Stimulated activated naive CD8-positive, alpha-beta T cell treated with anti-CD3 and anti-CD28 coated beads, Interleukin-15, Interleukin-2, amounts not matched to agents 100 ng/mL and 50 ng/mL, for 24 hours (primary cell): Measurements from ENCODE around the gene KIF26B.

Experiments
- H3K27ac Mint-ChIP-seq: one replicate; pipeline ENCODE4 v1.8.0; 2021; ENCODE audit warnings: mild to moderate bottlenecking, mixed read lengths
- H3K27me3 Mint-ChIP-seq: one replicate; pipeline ENCODE4 v1.8.0; 2021; ENCODE audit warnings: mixed read lengths
- H3K36me3 Mint-ChIP-seq: one replicate; pipeline ENCODE4 v1.8.0; 2021; ENCODE audit warnings: low read depth, mixed read lengths
- H3K4me1 Mint-ChIP-seq: one replicate; pipeline ENCODE4 v1.8.0; 2021; ENCODE audit warnings: low read depth, mixed read lengths
- H3K4me3 Mint-ChIP-seq: one replicate; pipeline ENCODE4 v1.8.0; 2021; ENCODE audit warnings: mild to moderate bottlenecking, mixed read lengths
- H3K9me3 Mint-ChIP-seq: one replicate; pipeline ENCODE4 v1.8.0; 2021; ENCODE audit warnings: mixed read lengths

KIF26B gene

GRCh38 chr1:245512181-245512888 is 357.6 kb downstream of the KIF26B start:
- Mint-ChIP-seq H3K4me1 (no peaks in the 10 kb centered on the region), H3K27me3 (no peaks in the 10 kb centered on the region), H3K27ac (no peak overlapping the region), H3K4me3 (no peak overlapping the region), H3K36me3 (no peaks in the 10 kb centered on the region), H3K9me3 (no peaks in the 10 kb centered on the region)

- Mint-ChIP-seq H3K9me3 (no peaks in the 10 kb centered on the region), H3K4me1 (no peaks in the 10 kb centered on the region), H3K36me3 (no peaks in the 10 kb centered on the region), H3K4me3 (no peak overlapping the region), H3K27me3 (no peaks in the 10 kb centered on the region), H3K27ac (no peak overlapping the region)
These were observed 358.3 kb downstream of the KIF26B start for GRCh38 chr1:245512980-245513578.

GRCh38 chr1:245516284-245516759 is 361.5 kb downstream of the KIF26B start:
- Mint-ChIP-seq H3K27ac (no peak overlapping the region), H3K4me3 (no peak overlapping the region), H3K9me3 (no peaks in the 10 kb centered on the region), H3K36me3 (no peaks in the 10 kb centered on the region), H3K27me3 (no peaks in the 10 kb centered on the region), H3K4me1 (no peaks in the 10 kb centered on the region)

- no peak overlapping the region for H3K27ac Mint-ChIP-seq
These were observed 365.8 kb downstream of the KIF26B start for GRCh38 chr1:245520611-245521010.

DNA sequence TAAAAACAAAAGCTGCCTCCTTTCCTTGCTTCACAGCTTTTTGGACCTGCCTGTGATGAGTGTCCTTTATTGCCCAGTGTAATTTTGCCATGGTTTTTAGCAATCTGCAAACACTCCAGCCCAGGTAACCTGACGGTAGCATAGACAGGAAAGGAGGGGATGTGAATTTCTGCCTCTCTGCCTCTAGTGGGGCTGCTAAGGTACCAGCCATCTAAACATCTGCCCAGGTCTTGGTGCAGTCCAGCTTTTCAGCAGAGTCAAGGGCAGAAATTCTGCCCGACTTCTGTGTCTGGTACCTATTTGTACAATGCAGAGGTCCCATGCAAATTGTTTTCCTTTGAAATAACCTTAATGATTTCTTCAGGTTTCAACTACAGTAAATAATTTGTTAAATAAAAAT is 371.4 kb downstream of the KIF26B start:
- peaks cover 12% of the 10 kb centered on the region for H3K27me3 Mint-ChIP-seq
- H3K4me1 Mint-ChIP-seq = no peaks in the 10 kb centered on the region
- peaks cover 3% of the 10 kb centered on the region for H3K9me3 Mint-ChIP-seq
- no peaks in the 10 kb centered on the region for H3K36me3 Mint-ChIP-seq
- H3K4me3 Mint-ChIP-seq = no peak overlapping the region
- H3K27ac Mint-ChIP-seq = no peak overlapping the region

More at GRCh38 chr1:245520611-245521010, 365.8 kb downstream of the KIF26B start:
- H3K4me3 Mint-ChIP-seq = no peak overlapping the region
- H3K4me1 Mint-ChIP-seq = no peaks in the 10 kb centered on the region
- no peaks in the 10 kb centered on the region for H3K36me3 Mint-ChIP-seq
- H3K27me3 Mint-ChIP-seq = peaks cover 4% of the 10 kb centered on the region
- peaks cover 3% of the 10 kb centered on the region for H3K9me3 Mint-ChIP-seq

DNA sequence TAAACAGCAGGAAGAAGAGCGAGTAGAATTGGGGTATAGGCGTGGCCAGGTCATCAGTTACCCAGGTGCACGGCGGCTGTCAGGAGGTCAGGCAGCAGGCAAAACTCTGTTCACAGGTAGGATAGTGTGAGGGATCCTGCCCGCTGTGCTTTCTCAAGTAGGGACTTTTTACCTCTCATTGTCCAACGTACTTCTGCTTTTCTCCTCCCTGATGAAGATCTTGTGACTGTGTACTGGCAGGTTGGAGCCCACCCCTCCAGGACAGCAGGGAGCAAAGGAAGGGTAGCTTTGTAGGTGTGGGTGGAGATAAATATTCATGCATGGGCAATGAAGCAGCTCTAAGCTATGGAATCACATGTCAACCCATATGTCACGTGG is 373.5 kb downstream of the KIF26B start:
- Mint-ChIP-seq H3K27ac (no peak overlapping the region), H3K9me3 (peaks cover 1% of the 10 kb centered on the region), H3K4me1 (no peaks in the 10 kb centered on the region), H3K36me3 (no peaks in the 10 kb centered on the region), H3K4me3 (no peak overlapping the region), H3K27me3 (peaks cover 12% of the 10 kb centered on the region)

- peaks cover 8% of the 10 kb centered on the region for H3K27me3 Mint-ChIP-seq
- H3K9me3 Mint-ChIP-seq = no peaks in the 10 kb centered on the region
- H3K36me3 Mint-ChIP-seq = no peaks in the 10 kb centered on the region
- no peak overlapping the region for H3K4me3 Mint-ChIP-seq
- H3K4me1 Mint-ChIP-seq = no peaks in the 10 kb centered on the region
- H3K27ac Mint-ChIP-seq = no peak overlapping the region
These were observed 376.2 kb downstream of the KIF26B start for GRCh38 chr1:245530937-245531336.

GRCh38 chr1:245537992-245538391 is 383.2 kb downstream of the KIF26B start:
- peaks cover 4% of the 10 kb centered on the region for H3K27me3 Mint-ChIP-seq
- no peaks in the 10 kb centered on the region for H3K9me3 Mint-ChIP-seq
- no peak overlapping the region for H3K27ac Mint-ChIP-seq
- H3K4me1 Mint-ChIP-seq = no peaks in the 10 kb centered on the region
- no peaks in the 10 kb centered on the region for H3K36me3 Mint-ChIP-seq
- no peak overlapping the region for H3K4me3 Mint-ChIP-seq

- H3K4me3 Mint-ChIP-seq = no peak overlapping the region
- H3K27ac Mint-ChIP-seq = no peak overlapping the region
- no peaks in the 10 kb centered on the region for H3K4me1 Mint-ChIP-seq
- H3K36me3 Mint-ChIP-seq = no peaks in the 10 kb centered on the region
- H3K27me3 Mint-ChIP-seq = peaks cover 4% of the 10 kb centered on the region
- no peaks in the 10 kb centered on the region for H3K9me3 Mint-ChIP-seq
These were observed 383.9 kb downstream of the KIF26B start for GRCh38 chr1:245538671-245539070.

- Mint-ChIP-seq H3K27me3 (peaks cover 4% of the 10 kb centered on the region), H3K27ac (no peak overlapping the region), H3K4me3 (no peak overlapping the region), H3K9me3 (no peaks in the 10 kb centered on the region), H3K36me3 (no peaks in the 10 kb centered on the region), H3K4me1 (no peaks in the 10 kb centered on the region)
These were observed 386.6 kb downstream of the KIF26B start for GRCh38 chr1:245541369-245541768.

DNA sequence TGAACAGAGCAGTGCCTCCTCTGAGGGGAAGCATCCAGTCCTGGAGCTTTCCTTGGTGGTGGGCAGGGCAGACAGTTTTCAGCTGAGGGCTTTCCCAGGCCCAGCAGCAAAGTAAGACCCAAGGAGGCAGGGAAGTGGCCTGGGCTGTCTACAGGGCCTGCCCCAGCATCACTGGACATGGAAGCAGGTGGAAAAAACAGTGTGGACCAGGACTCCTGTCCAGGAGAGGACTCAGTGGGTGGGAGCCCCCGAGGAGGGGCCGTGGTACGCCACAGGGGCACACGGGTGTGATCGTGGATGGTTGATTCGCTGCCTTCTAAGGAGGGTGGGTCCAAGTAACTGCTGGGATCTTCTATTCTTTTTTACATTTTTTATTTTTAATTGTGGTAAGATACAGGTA is 387.6 kb downstream of the KIF26B start:
- Mint-ChIP-seq H3K27ac (no peak overlapping the region), H3K36me3 (no peaks in the 10 kb centered on the region), H3K4me1 (no peaks in the 10 kb centered on the region), H3K9me3 (no peaks in the 10 kb centered on the region), H3K4me3 (no peak overlapping the region), H3K27me3 (peaks cover 4% of the 10 kb centered on the region)

GRCh38 chr1:245544236-245544635 is 389.5 kb downstream of the KIF26B start:
- no peak overlapping the region for H3K27ac Mint-ChIP-seq
- H3K9me3 Mint-ChIP-seq = no peaks in the 10 kb centered on the region
- peaks cover 4% of the 10 kb centered on the region for H3K27me3 Mint-ChIP-seq
- H3K4me3 Mint-ChIP-seq = no peak overlapping the region
- no peaks in the 10 kb centered on the region for H3K36me3 Mint-ChIP-seq
- H3K4me1 Mint-ChIP-seq = no peaks in the 10 kb centered on the region

DNA sequence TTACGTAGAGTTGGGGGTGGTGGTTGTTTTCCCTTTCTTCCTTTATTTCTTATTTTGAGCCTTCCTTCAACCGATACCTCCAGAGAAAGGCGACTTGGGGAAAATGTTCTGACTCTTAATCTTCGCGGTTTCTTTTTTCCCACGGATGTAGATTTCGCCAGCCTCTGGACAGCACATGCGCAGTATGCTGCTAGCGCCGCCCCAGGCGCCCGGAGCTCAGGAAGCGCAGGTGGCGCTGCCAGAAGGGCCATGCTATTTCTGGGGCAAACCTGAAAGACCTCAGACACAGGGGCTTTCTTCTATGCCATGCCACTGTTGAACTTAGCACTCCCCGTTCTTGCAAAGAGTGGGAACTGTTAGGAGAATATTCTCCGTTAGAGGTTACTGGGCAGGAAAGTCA is 392.1 kb downstream of the KIF26B start:
- Mint-ChIP-seq H3K27me3 (peaks cover 7% of the 10 kb centered on the region), H3K36me3 (no peaks in the 10 kb centered on the region), H3K4me1 (no peaks in the 10 kb centered on the region), H3K27ac (no peak overlapping the region), H3K4me3 (no peak overlapping the region), H3K9me3 (no peaks in the 10 kb centered on the region)

GRCh38 chr1:245549996-245550719 is 395.4 kb downstream of the KIF26B start:
- no peak overlapping the region for H3K27ac Mint-ChIP-seq
- H3K27me3 Mint-ChIP-seq = peaks cover 7% of the 10 kb centered on the region
- no peak overlapping the region for H3K4me3 Mint-ChIP-seq
- no peaks in the 10 kb centered on the region for H3K9me3 Mint-ChIP-seq
- no peaks in the 10 kb centered on the region for H3K4me1 Mint-ChIP-seq
- H3K36me3 Mint-ChIP-seq = no peaks in the 10 kb centered on the region

GRCh38 chr1:245550720-245551043 is 395.9 kb downstream of the KIF26B start:
- H3K27ac Mint-ChIP-seq = no peak overlapping the region
- H3K4me3 Mint-ChIP-seq = no peak overlapping the region
- peaks cover 7% of the 10 kb centered on the region for H3K27me3 Mint-ChIP-seq
- H3K9me3 Mint-ChIP-seq = no peaks in the 10 kb centered on the region
- H3K36me3 Mint-ChIP-seq = no peaks in the 10 kb centered on the region
- no peaks in the 10 kb centered on the region for H3K4me1 Mint-ChIP-seq
